GM21786 (cell line): ENCODE data around the gene EMID1.

Experiments used
- ATAC-seq: cut with Tn5 transposase; IDR thresholded peaks from one replicate; pipeline ENCODE4 v1.9.1; 2021; ENCODE audit not compliant: unreplicated experiment

EMID1 gene

GRCh38 chr22:29258407-29259252, 52.9 kb downstream of the EMID1 start:
- ATAC-seq, result no peak

- no peak for ATAC-seq
Measured at GRCh38 chr22:29259253-29259899, 53.7 kb downstream of the EMID1 start.

GRCh38 chr22:29260031-29260560, 54.4 kb downstream of the EMID1 start:
- ATAC-seq, result no peak

GRCh38 chr22:29260601-29261315, 55.1 kb downstream of the EMID1 start:
- ATAC-seq, result no peak

GRCh38 chr22:29263791-29264276, 58.1 kb downstream of the EMID1 start:
- ATAC-seq, result no peak

- no peak for ATAC-seq
Measured at GRCh38 chr22:29265305-29265704, 59.6 kb downstream of the EMID1 start.

- no peak for ATAC-seq
Measured at GRCh38 chr22:29265929-29266328, 60.2 kb downstream of the EMID1 start.

GRCh38 chr22:29266564-29267461, 61.1 kb downstream of the EMID1 start:
- no peak for ATAC-seq

GRCh38 chr22:29267462-29267857, 61.8 kb downstream of the EMID1 start:
- no peak for ATAC-seq

GRCh38 chr22:29267858-29268510, 62.3 kb downstream of the EMID1 start, which contains the start of the genes EWSR1 and RHBDD3:
EWSR1 (plus strand) TSS chr22:29268268; CDS start chr22:29268337, 69 bp downstream.
RHBDD3 (minus strand) TSS chr22:29267981; CDS start chr22:29265626, 2,355 bp downstream.
- peak; percentile 74 for ATAC-seq

- ATAC-seq, result peak; percentile 12
Measured at GRCh38 chr22:29268511-29269229, 63.0 kb downstream of the EMID1 start.

GRCh38 chr22:29269230-29269604, 63.5 kb downstream of the EMID1 start:
- ATAC-seq, result no peak

- no peak for ATAC-seq
Measured at GRCh38 chr22:29269731-29270474, 64.2 kb downstream of the EMID1 start.

- no peak for ATAC-seq
Measured at GRCh38 chr22:29270475-29271271, 65.0 kb downstream of the EMID1 start.

- ATAC-seq, result no peak
Measured at GRCh38 chr22:29272624-29273023, 66.9 kb downstream of the EMID1 start.

- no peak for ATAC-seq
Measured at GRCh38 chr22:29275167-29275566, 69.5 kb downstream of the EMID1 start.

GRCh38 chr22:29275819-29276565, 70.3 kb downstream of the EMID1 start:
- ATAC-seq, result no peak
